PC-3 (cell line): ENCODE measurements around the gene DTNB. TPM values are rescaled to one million over a fixed set of nuclear protein-coding genes. Genes with fewer than 3 reads are reported as not detected.

ENCODE experiments used
- ATAC-seq: fragments of 200-7000 bp; cut with Tn5 transposase; 2 replicates; pipeline ENCODE4 v1.9.1; 2020; ENCODE audit warnings: mild to moderate bottlenecking, moderate library complexity
- BruUV-seq: library from RNA; stranded (reverse); fragments of 400-500 nt; replicated peaks from 2 replicates; lab custom pipeline; 2021; lab: Mats Ljungman, UMichigan
- CTCF ChIA-PET: fragments of 300-600 bp; sonication (Branson Sonifier 250); formaldehyde crosslinking; loops from one replicate; lab custom pipeline; 2022; ENCODE audit warnings: antibody characterized with exemption; lab: Charles Lee
- POLR2A ChIA-PET: fragments of 300-600 bp; sonication (Branson Sonifier 250); formaldehyde crosslinking; loops from one replicate; lab custom pipeline; 2022; ENCODE audit warnings: antibody characterized with exemption; ENCODE audit not compliant: unreplicated experiment; lab: Charles Lee
- DNase-seq: peaks from one replicate; pipeline ENCODE4 v3.0.0-alpha.2; 2015
- H2AFZ ChIP-seq: fragments of 300-600 bp; sonication (generic); 2 replicates; pipeline ENCODE4 v1.6.0; 2016; ENCODE audit warnings: antibody characterized with exemption, low read length
- H3F3A ChIP-seq: fragments of 300-600 bp; sonication (generic); one replicate; pipeline ENCODE4 v1.6.0; 2017; ENCODE audit warnings: antibody characterized with exemption, low read length, control low read depth, mild to moderate bottlenecking; ENCODE audit not compliant: unreplicated experiment
- H3K27ac ChIP-seq: fragments of 300-600 bp; sonication (generic); 2 replicates; pipeline ENCODE4 v1.5.1; 2016; ENCODE audit warnings: mild to moderate bottlenecking, low read length
- H3K27me3 ChIP-seq: fragments of 300-600 bp; sonication (generic); 2 replicates; pipeline ENCODE4 v1.6.1; 2016; ENCODE audit warnings: low read length, mixed read lengths
- H3K36me3 ChIP-seq: fragments of 300-600 bp; sonication (generic); 2 replicates; pipeline ENCODE4 v1.6.1; 2016; ENCODE audit warnings: low read depth, mixed run types, low read length, mixed read lengths
- H3K4me1 ChIP-seq: fragments of 300-600 bp; sonication (generic); 2 replicates; pipeline ENCODE4 v1.5.1; 2016; ENCODE audit warnings: low read length; ENCODE audit not compliant: insufficient read depth
- H3K4me2 ChIP-seq: fragments of 300-600 bp; sonication (generic); 2 replicates; pipeline ENCODE4 v1.6.0; 2016; ENCODE audit warnings: low read length
- H3K4me3 ChIP-seq: fragments of 300-600 bp; sonication (generic); 2 replicates; pipeline ENCODE4 v1.5.1; 2016; ENCODE audit warnings: mild to moderate bottlenecking, low read length, mixed read lengths
- H3K79me2 ChIP-seq: fragments of 300-600 bp; sonication (generic); 2 replicates; pipeline ENCODE4 v1.6.1; 2017; ENCODE audit warnings: low read length, mixed read lengths
- H3K9ac ChIP-seq: fragments of 300-600 bp; sonication (generic); 2 replicates; pipeline ENCODE4 v1.6.0; 2016; ENCODE audit warnings: mild to moderate bottlenecking, low read length
- H3K9me2 ChIP-seq: fragments of 300-600 bp; sonication (generic); replicated peaks from 2 replicates; pipeline ENCODE4 v1.6.1; 2016; ENCODE audit warnings: mixed run types, low read length, mixed read lengths
- H3K9me3 ChIP-seq: fragments of 300-600 bp; sonication (generic); 2 replicates; pipeline ENCODE4 v1.6.1; 2016; ENCODE audit warnings: low read length, mixed read lengths
- H4K20me1 ChIP-seq: fragments of 300-600 bp; sonication (generic); 2 replicates; pipeline ENCODE4 v1.6.1; 2016; ENCODE audit warnings: low read length, mixed read lengths
- CTCF ChIP-seq: fragments of 300-600 bp; sonication (generic); conservative IDR thresholded peaks from 2 replicates; pipeline ENCODE4 v1.5.1; 2017; ENCODE audit warnings: antibody characterized with exemption, low read depth, mild to moderate bottlenecking, low read length
- EZH2 ChIP-seq: fragments of 300-600 bp; sonication (generic); IDR thresholded peaks from one replicate; pipeline ENCODE4 v1.6.1; 2017; ENCODE audit warnings: antibody characterized with exemption, mild to moderate bottlenecking, low read length; ENCODE audit not compliant: unreplicated experiment
- EZH2phosphoT487 ChIP-seq: fragments of 300-600 bp; sonication (generic); IDR thresholded peaks from 2 replicates; pipeline ENCODE4 v1.6.1; 2018; ENCODE audit warnings: mild to moderate bottlenecking, antibody characterized with exemption, low read length, borderline replicate concordance
- intact Hi-C: fragments of 100-400 bp; cut with micrococcal nuclease; formaldehyde crosslinking; loops from 2 replicates; pipeline ENCODE4 v1.9.0; 2023
- total RNA-seq: library from RNA; depleted of rRNA; stranded (reverse); fragments of >200 nt; gene quantifications from 2 replicates; pipeline ENCODE4 v1.2.3, GENCODE V29; 2014

The DTNB gene
- total RNA-seq, 1 experiment from 2014 or later: 23.1 TPM

GRCh38 chr2:25443766-25444165, 229.6 kb downstream of the DTNB start:
- Histone ChIP-seq H3K9me3 (no peaks in the 10 kb centered on the region), H3K4me2 (no peak overlapping the region), H3K4me3 (no peak overlapping the region), H3K27ac (no peak overlapping the region), H3K27me3 (no peaks in the 10 kb centered on the region), H3K9me2 (no peaks in the 10 kb centered on the region), H2AFZ (no peak overlapping the region), H3K36me3 (no peaks in the 10 kb centered on the region), H3F3A (no peaks in the 10 kb centered on the region), H3K4me1 (no peaks in the 10 kb centered on the region), H3K9ac (no peak overlapping the region), H4K20me1 (no peaks in the 10 kb centered on the region), H3K79me2 (no peaks in the 10 kb centered on the region)
- ChIA-PET CTCF (no interaction called here), POLR2A (no interaction called here)
- intact Hi-C loops: no loop called here
- ATAC-seq (no peak), DNase-seq (no peak)
- TF ChIP-seq EZH2phosphoT487: no peak
- TF ChIP-seq CTCF: no peak
- no peak for TF ChIP-seq EZH2
- no TSS peak for BruUV-seq

GRCh38 chr2:25441353-25441752, 232.0 kb downstream of the DTNB start:
- H3K36me3 ChIP-seq: no peaks in the 10 kb centered on the region
- H3K27ac ChIP-seq: no peak overlapping the region
- no peaks in the 10 kb centered on the region for H3F3A ChIP-seq
- no peaks in the 10 kb centered on the region for H3K9me3 ChIP-seq
- H3K4me2 ChIP-seq: no peak overlapping the region
- H3K9me2 ChIP-seq: no peaks in the 10 kb centered on the region
- intact Hi-C loops: no loop called here
- POLR2A ChIA-PET: no interaction called here
- TF ChIP-seq CTCF: no peak
- TF ChIP-seq EZH2: no peak
- no peak for TF ChIP-seq EZH2phosphoT487
- no peaks in the 10 kb centered on the region for H3K79me2 ChIP-seq
- no peak overlapping the region for H2AFZ ChIP-seq
- H3K27me3 ChIP-seq: no peaks in the 10 kb centered on the region
- CTCF ChIA-PET: no interaction called here
- DNase-seq (no peak), ATAC-seq (no peak)
- H3K4me3 ChIP-seq: no peak overlapping the region
- H4K20me1 ChIP-seq: no peaks in the 10 kb centered on the region
- no peaks in the 10 kb centered on the region for H3K4me1 ChIP-seq
- no TSS peak for BruUV-seq
- no peak overlapping the region for H3K9ac ChIP-seq

- no peaks in the 10 kb centered on the region for H3F3A ChIP-seq
- H3K27ac ChIP-seq: no peak overlapping the region
- peaks cover 4% of the 10 kb centered on the region; the same call in 1 of the 2 replicates for H3K36me3 ChIP-seq
- intact Hi-C loops: no loop called here
- no peaks in the 10 kb centered on the region for H3K9me3 ChIP-seq
- no peak overlapping the region for H3K4me3 ChIP-seq
- H3K9me2 ChIP-seq: no peaks in the 10 kb centered on the region
- H3K9ac ChIP-seq: no peak overlapping the region
- no peaks in the 10 kb centered on the region for H3K4me1 ChIP-seq
- no peak for ATAC-seq
- no peak for DNase-seq
- H4K20me1 ChIP-seq: no peaks in the 10 kb centered on the region
- H3K4me2 ChIP-seq: no peak overlapping the region
- no peaks in the 10 kb centered on the region for H3K79me2 ChIP-seq
- no peak overlapping the region for H2AFZ ChIP-seq
- CTCF ChIA-PET: no interaction called here
- TF ChIP-seq CTCF (no peak), EZH2 (no peak), EZH2phosphoT487 (no peak)
- H3K27me3 ChIP-seq: no peaks in the 10 kb centered on the region
- no TSS peak for BruUV-seq
- POLR2A ChIA-PET: no interaction called here
Observed at GRCh38 chr2:25438793-25439192, 234.6 kb downstream of the DTNB start.
